ELR (cell line): ENCODE data around the gene TRPV5.

Source experiments
- DNase-seq: peaks from one replicate; pipeline ENCODE4 v3.0.0-alpha.2; 2015; ENCODE audit warnings: low read depth

TRPV5 gene

DNA sequence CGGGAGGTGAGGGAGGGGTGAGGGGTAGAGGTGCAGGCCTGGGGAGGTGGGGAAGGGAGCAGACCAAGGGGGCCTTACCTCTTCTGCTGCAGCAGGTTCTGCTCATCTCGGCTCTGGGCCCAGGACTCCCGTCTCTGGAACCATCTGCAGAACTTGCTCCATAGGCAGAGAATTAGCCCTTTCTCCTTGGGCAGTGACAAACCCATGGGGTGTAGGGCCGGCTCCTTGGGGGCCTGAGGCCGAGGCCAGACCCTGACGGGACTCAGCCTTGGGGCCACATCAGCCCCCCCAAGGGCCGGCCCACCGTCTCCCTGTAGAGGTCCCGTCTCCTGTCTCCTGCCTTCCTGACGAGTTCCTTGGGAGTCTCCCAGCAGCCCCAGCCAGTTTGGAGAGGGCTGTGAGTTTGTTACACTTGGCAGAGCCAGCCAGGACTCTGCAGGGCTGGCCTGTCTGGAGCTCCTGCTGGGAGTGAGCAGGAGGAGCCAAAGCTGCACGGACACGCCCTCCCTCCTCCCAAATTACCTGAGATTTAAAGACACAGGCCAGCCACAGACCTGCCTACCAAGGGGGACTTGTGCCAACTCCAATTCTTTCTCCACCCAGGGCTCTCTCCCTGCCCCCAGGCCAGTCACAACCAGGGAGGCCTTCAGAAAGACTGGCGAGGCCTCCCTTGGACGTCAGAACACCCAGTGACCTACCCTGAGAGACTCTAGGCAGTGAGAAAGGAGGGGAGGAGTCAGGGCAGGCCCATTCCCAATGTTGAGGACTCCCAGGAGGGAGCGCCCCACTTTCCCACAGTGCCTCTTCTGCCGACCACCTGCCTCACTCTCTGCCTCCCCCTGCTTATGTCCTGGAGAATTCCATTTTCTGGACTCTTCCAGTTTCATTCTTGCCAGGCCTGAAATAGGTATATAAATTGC lies 48.0 kb downstream of the TRPV5 start, which contains the start of gene TRPV6:
TRPV6 (minus strand) TSS at position 435 of the 920 bp plus-strand sequence.
- no peak for DNase-seq

DNA sequence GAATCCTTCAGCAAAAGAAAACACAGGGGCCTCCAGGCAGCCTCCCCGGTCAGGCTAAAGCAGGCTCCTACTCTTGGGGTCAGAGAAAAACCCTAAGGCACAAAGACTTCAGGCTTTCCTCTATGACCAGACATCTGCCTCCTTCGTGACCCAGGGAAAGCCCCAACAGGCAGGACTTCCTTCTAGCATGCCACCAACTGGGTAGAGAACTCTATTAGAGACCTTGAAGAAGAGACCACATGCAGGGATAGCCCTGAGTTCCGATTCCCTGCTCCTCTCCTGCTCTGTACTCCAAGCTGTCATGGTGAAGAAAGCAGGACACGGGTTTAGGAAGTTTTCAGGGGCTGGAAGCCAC lies 49.3 kb downstream of the TRPV5 start:
- DNase-seq, result no peak

DNA sequence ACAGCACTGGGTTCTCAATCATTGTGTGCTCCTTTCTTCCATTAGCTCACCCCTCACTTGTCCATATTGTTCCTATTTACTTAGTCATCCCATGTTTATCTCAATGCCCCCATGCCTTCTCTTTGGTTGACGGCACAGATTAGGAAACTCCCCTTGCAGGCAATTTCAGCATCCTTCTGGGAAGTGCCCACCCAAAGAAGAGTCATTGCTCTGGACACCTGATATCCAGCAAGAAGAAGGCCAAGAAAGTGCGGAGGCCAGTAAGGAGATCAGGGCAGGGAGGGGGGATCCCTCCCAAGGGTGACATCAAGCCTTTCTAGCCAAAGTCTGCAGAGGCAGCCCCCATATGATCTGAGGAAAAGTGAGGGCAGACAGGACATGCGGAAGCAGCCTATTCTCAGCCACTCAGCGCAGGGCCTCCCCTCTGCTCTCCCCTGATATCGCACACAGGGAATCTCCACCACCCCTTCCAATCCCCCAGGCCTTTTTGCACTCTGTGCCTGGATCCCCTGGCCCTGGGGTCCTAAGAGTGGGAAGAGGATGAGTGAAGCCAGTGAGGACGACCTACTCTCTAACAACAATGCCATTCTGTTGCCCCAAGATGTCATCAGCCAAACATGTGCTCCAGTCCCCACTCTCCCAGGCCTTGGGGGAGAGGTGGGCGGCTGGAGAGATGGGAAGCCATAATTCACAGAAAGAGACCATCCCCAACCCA lies 49.8 kb downstream of the TRPV5 start:
- no peak for DNase-seq

DNA sequence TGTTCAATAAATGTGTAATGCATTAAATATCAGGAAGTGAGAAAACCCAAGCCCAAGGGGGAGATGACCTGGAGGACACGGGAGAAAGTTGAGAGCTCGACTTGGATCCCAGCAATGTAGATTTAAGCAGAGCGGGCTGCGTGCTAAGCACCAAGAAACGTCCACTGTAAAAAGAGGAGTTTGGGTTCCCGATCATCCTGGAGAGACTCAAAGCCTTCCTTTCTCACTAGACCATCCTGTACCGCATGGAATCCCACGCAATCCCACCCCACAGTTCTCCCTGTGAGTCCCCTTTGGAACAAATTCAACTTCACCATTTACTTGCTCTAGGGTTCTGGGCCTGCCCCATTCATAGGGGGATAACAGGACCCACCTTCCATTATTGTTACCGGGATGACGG lies 50.4 kb downstream of the TRPV5 start:
- no peak for DNase-seq

DNA sequence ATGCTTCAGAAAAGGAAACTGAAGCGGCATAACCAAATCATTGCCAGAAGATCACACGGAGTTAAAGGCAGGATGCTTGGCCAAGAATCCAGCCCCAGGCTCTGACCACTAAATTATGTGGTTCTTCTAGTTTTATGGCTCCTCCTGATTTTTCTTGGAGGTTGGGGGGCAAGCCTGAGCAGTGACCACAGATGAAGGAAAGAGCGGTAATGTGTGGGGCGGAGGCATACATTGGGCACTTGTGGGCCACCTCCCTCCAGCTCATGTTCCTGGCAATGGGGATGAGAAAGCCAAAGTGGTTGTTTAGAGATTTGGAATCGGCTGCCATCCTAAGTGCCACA lies 51.2 kb downstream of the TRPV5 start:
- no peak for DNase-seq

DNA sequence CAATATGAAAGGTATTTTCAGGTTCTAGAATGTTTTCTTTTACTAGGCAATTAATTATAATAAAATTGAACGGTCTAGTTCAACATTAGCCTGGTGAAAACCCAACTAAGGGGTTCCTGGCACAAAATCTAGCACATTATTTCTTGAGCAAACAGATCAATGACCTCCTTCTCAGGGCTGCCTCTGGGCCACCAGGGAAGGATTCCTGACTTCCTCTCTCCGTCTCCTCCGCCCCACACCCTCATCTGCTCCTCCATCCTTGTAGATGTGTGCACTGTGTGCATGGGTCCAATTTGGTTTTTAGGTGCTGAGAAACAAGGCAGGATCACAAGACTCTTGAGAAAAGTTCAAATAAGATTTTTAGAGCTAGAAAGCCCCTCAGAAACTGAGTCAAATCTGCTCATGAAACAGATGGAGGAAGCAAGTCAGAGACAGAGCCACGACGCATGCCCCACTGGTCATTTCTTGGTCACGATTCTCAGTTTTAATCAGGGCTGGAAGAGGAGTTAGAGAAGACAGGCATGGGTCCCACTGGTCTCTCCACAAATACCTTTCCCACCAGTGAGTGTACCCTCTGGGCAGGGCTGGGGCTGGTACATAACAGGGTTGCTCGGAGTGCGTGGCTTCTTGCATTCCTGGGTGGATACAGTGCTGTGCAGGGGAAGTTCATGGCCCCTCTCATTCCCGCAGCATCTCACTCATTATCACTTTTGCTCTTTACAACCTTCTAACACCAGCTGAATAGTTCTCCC lies 51.8 kb downstream of the TRPV5 start:
- DNase-seq, result no peak

DNA sequence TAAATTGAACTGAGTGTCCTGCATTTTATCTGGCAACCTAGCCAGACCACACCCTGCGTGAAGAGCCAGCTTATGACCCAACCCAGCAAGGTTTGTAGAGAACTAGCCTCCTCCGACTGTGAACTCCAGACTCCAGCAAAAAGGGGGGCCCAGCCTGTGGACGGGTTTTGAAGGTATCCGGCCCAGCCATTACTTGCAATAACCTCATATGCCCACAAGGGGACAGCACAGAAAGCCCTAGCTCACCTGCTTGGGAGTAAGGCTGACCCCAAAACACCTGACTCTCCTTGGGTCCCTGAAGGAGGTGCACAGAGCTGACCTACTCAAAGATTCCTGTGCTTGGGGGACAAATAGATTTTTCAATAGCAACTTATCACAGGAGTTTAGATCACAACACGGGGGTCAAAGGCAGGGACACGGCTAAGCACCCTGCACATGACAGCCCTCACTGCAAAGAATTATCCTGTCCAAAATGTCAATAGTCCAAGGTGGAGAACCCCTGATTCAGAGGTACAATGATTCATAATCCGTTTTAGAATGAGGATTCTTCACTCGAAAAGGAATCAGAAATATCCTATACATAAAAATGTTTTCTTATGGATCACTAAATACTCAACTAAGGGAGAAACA lies 52.6 kb downstream of the TRPV5 start:
- DNase-seq, result peak; percentile 37

DNA sequence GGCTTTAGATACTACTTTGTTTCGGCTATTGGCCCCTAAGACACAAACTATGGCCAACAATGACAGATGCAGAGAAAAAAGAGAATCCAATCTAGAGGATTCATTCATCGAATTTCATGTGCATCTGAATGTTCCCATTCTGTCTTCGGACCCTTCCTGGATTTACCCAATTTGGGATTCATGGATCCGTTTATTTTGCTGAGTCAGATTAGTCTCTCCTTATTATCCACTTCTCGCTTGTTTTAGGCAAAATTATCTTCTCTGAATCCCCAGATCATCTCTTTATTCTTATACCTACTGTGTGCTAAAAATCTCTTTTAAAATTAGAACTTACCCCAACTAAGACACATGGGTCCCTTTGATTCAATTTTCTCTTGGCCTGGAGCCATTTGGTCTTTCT lies 54.5 kb downstream of the TRPV5 start:
- no peak for DNase-seq

DNA sequence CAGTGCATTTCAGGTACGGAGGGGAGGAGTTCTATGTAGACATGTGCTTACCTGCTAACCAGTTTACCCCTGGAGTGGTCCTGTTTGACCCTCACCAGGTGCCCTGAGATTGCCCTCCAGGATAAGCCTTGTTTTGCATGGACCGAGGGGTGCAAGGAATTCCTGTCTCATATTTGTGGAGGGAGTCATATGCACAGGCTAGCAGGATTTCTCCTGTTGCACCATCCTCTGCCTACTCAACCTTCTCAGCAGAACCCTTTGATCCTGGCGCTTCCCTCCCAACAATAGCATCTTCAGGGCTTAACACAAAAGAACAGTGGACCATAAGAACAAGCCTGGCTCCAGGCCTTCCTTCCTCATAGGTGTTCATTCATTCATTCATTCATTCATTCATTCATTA lies 55.2 kb downstream of the TRPV5 start:
- no peak for DNase-seq

DNA sequence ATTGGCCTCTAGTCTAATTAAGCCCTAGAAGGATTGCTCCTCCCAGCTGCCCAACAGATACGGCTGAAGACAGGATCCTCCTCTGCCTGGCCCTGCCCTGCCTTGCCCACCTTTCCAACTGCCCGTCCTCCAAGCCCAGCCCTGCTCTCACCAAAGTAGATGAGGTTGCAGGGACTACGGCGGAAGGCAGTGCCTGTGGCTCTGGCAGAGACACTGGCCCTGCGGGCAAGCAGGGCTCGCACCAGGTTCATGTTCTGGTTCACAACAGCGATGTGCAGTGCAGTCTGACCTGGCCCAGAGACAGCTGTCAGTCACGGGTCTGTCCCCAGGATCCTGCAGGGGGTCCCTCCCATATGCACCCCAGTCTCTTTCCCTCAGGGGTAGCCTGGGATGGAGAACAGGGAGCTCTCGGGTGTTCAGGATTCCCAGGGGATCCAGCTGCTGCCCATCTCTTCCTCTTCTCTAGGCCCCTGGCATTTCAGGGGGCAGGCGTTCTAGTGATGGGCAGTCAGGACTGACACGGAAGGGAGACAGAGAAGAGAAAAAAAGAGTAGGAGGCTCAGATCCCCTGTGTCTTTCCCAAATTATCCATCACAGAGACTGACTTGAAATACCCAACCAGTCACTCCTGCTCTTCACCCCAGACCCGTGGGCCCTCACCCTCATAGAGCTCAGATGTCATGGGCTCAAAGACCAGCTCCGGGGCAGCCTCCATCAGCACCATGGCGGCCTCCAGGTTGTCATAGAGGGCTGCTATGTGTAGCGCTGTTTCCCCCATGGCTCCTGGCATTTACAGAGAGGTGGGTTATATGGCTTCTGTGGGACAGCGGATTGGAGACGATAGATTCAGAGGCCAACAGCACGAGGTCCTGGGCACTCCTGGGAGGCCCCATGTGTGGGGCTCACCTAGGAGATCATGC lies 56.3 kb downstream of the TRPV5 start:
- DNase-seq, result no peak

DNA sequence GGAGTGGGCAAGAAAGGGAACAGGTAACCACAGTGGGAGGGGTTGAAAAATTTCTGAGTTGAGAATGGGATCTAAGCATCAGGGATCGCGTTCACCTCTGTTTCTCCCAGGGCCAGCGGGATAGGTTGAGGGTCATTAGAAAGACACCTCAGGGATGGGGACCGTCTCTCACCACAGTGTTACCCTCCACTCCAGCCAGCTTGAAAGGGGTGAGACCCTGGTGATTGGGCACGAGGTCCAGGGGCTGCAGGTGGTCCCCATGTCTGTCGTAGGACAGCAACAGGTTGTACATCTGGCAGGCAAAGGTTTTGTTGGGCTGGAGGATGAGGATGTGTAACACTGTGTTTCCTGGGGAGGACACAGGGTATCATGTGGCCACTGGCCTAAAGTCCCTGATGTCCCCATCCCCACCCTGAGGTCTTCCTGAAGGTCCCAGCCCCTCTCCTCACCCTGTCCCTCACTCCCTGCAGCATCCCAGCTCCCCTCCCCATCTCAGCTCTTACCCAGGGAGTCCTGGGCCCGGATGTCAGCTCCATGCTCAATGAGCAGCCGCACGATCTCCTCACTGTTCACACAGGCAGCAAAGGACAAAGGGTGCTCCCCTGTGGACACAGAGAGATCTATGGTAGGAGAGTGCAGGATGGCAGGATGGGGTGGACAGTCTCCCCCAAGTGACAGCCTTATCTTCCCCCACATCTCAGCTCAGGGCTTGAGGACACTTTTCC lies 57.1 kb downstream of the TRPV5 start:
- DNase-seq, result no peak

DNA sequence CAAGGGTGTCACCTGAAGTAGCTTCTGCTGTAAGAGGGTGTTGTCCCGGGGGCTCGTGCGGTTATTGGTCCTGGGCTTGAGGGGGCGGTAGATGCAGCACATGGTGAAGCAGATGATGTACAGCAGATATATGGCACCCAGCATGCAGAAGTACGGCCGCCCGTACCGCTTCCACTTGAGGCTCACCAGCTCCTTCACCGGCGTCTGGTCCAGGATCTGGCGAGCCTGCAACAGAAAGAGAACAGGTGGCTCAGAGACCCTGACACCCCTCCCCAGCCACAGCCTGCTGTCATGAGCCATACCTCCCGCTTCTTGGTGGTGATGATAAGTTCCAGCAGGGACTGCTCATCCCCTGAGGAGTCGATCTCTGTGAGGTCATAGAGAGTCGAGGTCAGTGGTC lies 58.1 kb downstream of the TRPV5 start:
- DNase-seq, result no peak

DNA sequence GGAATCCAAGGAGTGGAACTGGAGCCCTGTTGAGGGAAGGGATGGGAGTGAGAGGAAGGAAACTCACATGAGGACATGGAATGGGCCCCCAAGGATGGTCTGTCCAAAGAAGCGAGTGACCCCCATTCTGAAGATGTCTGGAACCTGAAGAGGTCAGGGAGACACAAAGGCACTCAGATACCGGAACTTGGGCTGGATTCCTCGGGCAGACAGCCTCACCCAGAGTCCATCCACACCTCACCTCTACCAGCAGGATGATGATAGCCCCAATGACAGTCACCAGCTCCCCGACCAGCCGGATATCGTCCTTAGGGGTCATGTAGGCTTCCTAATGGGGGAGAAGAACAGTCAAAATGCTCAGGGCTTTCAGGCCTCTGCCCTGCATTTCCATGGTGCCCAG lies 58.7 kb downstream of the TRPV5 start:
- DNase-seq, result no peak

DNA sequence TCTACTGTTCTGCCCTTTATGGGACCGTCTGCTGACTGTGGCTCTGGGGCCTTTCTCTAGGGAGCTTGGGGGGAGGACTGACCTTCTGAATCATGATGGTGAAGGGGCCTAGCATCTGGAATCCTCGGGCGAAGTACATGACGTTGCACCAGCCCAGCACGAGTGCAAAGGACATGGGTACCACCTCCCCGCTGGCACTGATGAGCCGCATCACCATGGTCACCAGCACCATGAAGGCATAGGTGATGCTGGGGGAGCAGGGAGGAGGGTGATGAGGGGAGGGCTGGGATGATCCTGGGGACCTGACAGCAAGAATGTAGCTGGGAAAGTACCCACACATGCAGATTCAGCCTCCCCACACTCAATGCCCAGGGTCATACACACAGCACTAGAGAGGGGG lies 59.1 kb downstream of the TRPV5 start:
- DNase-seq, result no peak

DNA sequence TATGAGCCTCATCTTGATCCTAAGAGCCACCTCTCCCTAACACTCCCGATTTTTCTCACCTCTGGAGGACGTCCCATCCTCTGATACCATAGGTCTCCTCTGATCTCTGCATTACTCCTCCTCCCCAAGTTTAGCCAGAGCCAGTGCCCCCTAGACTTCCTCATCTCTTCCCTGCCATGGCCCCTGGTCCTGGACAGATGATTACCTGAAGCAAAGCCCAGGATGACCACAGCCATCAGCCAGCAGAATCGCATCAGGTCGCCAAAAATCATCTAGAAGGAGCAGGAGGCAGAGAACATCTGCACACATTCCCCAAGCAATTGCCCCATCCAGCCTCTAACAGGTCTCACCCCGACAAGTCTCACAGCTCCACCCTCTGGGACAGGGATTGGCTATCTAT lies 59.7 kb downstream of the TRPV5 start:
- DNase-seq, result no peak

DNA sequence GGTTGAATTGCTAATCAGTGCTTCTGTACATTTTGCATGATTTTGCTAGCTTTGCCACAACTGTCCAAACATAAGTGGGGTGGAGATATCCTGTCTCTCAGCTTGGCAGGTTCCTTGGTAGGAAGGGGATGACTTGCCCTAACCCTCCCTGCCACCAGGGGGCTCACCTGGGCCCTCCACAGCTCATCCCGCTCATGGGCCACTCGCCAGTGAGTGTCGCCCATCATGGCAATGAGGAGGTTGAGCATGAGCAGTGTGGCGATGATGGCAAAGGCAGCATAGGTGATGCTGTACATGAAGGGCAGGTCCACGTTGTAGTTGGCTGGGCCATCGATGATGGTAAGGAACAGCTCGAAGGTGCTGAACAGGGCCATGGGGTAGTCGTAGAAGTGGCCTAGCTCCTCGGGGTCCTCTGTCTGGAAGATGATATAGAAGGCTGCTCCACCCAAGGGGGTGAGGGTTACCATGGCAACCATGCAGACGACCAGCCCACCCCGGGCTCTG lies 60.2 kb downstream of the TRPV5 start:
- peak; percentile 3 for DNase-seq

DNA sequence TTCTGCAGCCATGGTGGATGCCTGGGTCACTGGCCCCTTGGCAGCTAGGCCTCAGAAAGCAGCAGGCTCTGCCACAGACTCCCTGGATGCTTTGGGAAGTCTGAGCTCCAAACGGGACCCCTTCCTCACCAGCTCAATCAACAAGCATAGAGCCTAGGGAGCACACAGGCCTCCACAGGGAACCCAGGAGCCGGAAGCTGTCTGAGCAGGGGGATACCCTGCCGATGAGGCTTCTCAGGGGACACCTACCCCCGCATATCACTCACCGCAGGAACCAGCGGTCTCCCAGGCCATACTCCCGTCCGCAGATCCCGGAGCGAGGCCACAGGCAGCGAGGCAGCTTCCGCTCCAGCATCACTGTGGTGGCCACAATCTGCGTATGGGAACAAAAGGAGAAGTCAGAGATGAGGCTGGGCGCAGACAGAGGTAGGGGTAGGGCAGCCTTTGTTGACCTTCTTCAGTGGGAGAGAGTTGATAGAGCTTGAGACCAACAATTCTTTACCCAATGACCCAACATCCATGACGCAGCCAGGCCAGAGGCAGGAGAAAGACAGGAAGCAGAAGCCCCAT lies 61.4 kb downstream of the TRPV5 start:
- DNase-seq, result no peak

DNA sequence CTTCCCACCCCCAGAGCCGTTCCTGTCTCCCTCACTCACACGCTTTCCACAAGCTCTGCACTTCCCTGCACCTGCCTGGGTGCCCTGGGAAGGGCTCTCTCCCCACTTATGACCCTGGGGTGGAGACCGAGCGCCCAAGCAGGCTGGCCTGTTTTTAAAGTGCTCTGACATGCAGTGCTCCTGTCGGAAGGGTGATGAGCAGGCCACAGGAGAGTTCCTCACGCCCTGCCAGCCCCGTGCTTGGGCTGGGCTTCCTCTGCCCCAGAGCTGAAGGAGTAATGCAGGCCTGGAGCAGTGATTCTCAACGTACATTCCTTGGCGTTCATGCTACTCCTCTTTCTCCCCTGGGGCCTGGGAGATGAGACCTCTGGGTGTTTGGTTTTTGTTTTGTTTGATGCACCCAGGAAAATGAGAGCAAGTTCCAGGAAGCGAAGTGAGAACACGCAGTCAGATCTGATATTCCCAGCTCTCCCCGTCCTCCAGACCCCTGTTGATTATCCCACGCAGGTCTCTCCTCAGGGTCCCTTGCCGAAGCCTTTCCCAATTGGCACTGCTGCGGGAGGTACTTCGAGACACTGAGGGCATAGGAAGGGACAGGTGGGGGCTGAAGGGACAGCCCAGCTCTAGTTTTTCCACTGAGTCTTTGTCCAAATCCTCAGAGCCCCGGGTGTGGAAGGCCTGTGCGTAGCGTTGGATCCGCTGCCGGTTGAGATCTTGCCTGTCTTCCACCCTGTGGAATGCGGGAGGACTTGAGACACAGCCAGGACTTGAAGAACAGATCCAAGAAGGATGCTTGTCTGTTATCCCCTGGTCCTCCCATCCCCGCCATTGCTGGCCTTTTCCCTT lies 62.1 kb downstream of the TRPV5 start:
- DNase-seq, result no peak
